K562 (cell line): ENCODE results near the gene UNKL. TPM values are rescaled to one million over a fixed set of nuclear protein-coding genes. Genes with fewer than 3 reads are reported as not detected.

Source experiments
- BMI1 ChIP-seq: fragments of 150-350 bp; IDR thresholded peaks from 2 replicates; pipeline ENCODE4 v1.6.1; 2014; ENCODE audit warnings: low read length
- CBX3 ChIP-seq, 2 experiments: IDR thresholded peaks; 1 replicate in 1 of 2; 2 replicates in 1 of 2; pipeline ENCODE4 v1.6.1; 2012; ENCODE audit warnings: inconsistent platforms in 2 of 2, low read length in 2 of 2, borderline replicate concordance in 1 of 2, control low read depth in 1 of 2
- JUND ChIP-seq, 2 experiments: IDR thresholded peaks; 2 replicates in 1 of 2; 3 replicates in 1 of 2; pipeline ENCODE4 v1.6.1; 2011; ENCODE audit warnings: borderline replicate concordance in 2 of 2, low read depth in 2 of 2, low read length in 2 of 2, improper control_type of control experiment in 1 of 2, missing biosample characterization in 1 of 2, missing genetic modification characterization in 1 of 2, missing genetic modification reagents in 1 of 2
- KHSRP ChIP-seq: fragments of 450-650 bp; IDR thresholded peaks from 2 replicates; pipeline ENCODE4 v1.6.1; 2017
- MAZ ChIP-seq, 2 experiments: fragments of 450-650 bp in 1 of 2; sonication (generic) in 1 of 2; formaldehyde crosslinking; IDR thresholded peaks in 1 of 2; conservative IDR thresholded peaks in 1 of 2; 2 replicates each; pipeline versions ENCODE4 v1.4.0 to v1.5.0; 2020; ENCODE audit warnings: mild to moderate bottlenecking in 1 of 2, missing genetic modification reagents in 1 of 2
- NFATC3 ChIP-seq: fragments of 450-650 bp; IDR thresholded peaks from 2 replicates; pipeline ENCODE4 v1.6.1; 2017; ENCODE audit warnings: mild to moderate bottlenecking
- NFE2 ChIP-seq: IDR thresholded peaks from 2 replicates; pipeline ENCODE4 v1.6.1; 2014; ENCODE audit warnings: antibody characterized with exemption, low read depth
- NR2C1 ChIP-seq, 2 experiments: fragments of 450-650 bp; IDR thresholded peaks; 2 replicates each; pipeline ENCODE4 v1.6.1; 2017; ENCODE audit warnings: mild to moderate bottlenecking in 2 of 2, antibody characterized with exemption in 1 of 2, inconsistent platforms in 1 of 2, missing compliant biosample characterization in 1 of 2, missing genetic modification characterization in 1 of 2
- POLR3A ChIP-seq: IDR thresholded peaks from 2 replicates; pipeline ENCODE4 v1.6.1; 2011; ENCODE audit warnings: borderline replicate concordance, mild to moderate bottlenecking, moderate library complexity; ENCODE audit not compliant: insufficient read length, insufficient read depth; ENCODE audit errors: extremely low read depth
- RAD21 ChIP-seq, 2 experiments: fragments of 250-450 bp in 1 of 2; fragments of 450-650 bp in 1 of 2; sonication (Bioruptor Pico) in 1 of 2; formaldehyde crosslinking in 1 of 2; IDR thresholded peaks in 1 of 2; conservative IDR thresholded peaks in 1 of 2; 2 replicates each; pipeline versions ENCODE4 v1.4.0 to v1.8.0; 2020 to 2022; ENCODE audit warnings: mild to moderate bottlenecking in 2 of 2, moderate library complexity in 1 of 2
- SMAD4 ChIP-seq: fragments of 250-450 bp; sonication (Bioruptor Pico); conservative IDR thresholded peaks from 2 replicates; pipeline ENCODE4 v1.8.0; 2021; ENCODE audit warnings: inconsistent platforms, mild to moderate bottlenecking, moderate library complexity
- TAF1 ChIP-seq: IDR thresholded peaks from 2 replicates; pipeline ENCODE4 v1.6.1; 2011; ENCODE audit warnings: mild to moderate bottlenecking, low read length, moderate library complexity; ENCODE audit not compliant: insufficient read depth, control insufficient read depth, severe bottlenecking; ENCODE audit errors: extremely low read depth
- TAF15 ChIP-seq: fragments of 200-400 bp; formaldehyde crosslinking; IDR thresholded peaks from 2 replicates; pipeline ENCODE4 v1.6.1; 2017; ENCODE audit warnings: mild to moderate bottlenecking, low read depth, low read length, moderate library complexity
- TSC22D4 ChIP-seq: fragments of 450-650 bp; IDR thresholded peaks from 2 replicates; pipeline ENCODE4 v1.6.1; 2016; ENCODE audit warnings: missing genetic modification characterization, missing biosample characterization, control low read depth
- ZC3H11A ChIP-seq: IDR thresholded peaks from 2 replicates; pipeline ENCODE4 v1.6.1; 2012; ENCODE audit warnings: low read depth, low read length, improper control_type of control experiment
- ZNF124 ChIP-seq: sonication (generic); formaldehyde crosslinking; IDR thresholded peaks from 2 replicates; pipeline ENCODE4 v1.8.1; 2022; ENCODE audit warnings: missing genetic modification reagents
- ZNF347 ChIP-seq: fragments of 450-650 bp; formaldehyde crosslinking; IDR thresholded peaks from 2 replicates; pipeline ENCODE4 v1.4.0; 2020; ENCODE audit warnings: low read depth, mild to moderate bottlenecking, moderate library complexity
- ZNF507 ChIP-seq: conservative IDR thresholded peaks from 2 replicates; pipeline ENCODE4 v1.6.1; 2017; ENCODE audit warnings: missing genetic modification characterization, missing compliant biosample characterization
- polyA plus RNA-seq, 8 experiments: library from polyadenylated mRNA; depleted of rRNA in 4 of 8; stranded (reverse) in 5 of 8; unstranded in 3 of 8; fragments of >200 nt; fragmentation: Nextera tagmentation in 2 of 8; fragmentation: Illumina TruSeq in 1 of 8; extraction: Ambion mirVana in 2 of 8; extraction: Trizol in 1 of 8; gene quantifications; 2 replicates each; pipeline versions ENCODE4 v1.2.1 to v1.2.3, GENCODE V29; 2011 to 2014; ENCODE audit warnings: inconsistent platforms in 1 of 8, missing spikeins in 1 of 8
- total RNA-seq, 7 experiments: library from RNA; depleted of rRNA in 6 of 7; stranded (reverse); fragments of >200 nt in 6 of 7; fragmentation: Illumina TruSeq in 2 of 7; extraction: Trizol in 2 of 7; gene quantifications; 2 replicates each; pipeline versions ENCODE4 v1.2.1 to v1.2.3, GENCODE V29; 2011 to 2021; ENCODE audit warnings: low replicate concordance in 1 of 7
- TF ChIP-seq, protein P1 (sequence below): fragments of 250-450 bp; sonication (Bioruptor Pico); IDR thresholded peaks from 2 replicates; pipeline ENCODE4 v1.8.0; 2022; ENCODE audit warnings: moderate library complexity, mild to moderate bottlenecking, inconsistent platforms
- TF ChIP-seq, protein P2 (sequence below): sonication (generic); formaldehyde crosslinking; IDR thresholded peaks from 2 replicates; pipeline ENCODE4 v1.8.1; 2022; ENCODE audit warnings: missing genetic modification reagents
- TF ChIP-seq, protein P3 (sequence below): sonication (generic); formaldehyde crosslinking; IDR thresholded peaks from 2 replicates; pipeline ENCODE4 v1.8.0; 2022; ENCODE audit warnings: mild to moderate bottlenecking, missing genetic modification reagents
- TF ChIP-seq, protein P4 (sequence below): fragments of 450-650 bp; IDR thresholded peaks from 2 replicates; pipeline ENCODE4 v1.6.1; 2016; ENCODE audit warnings: low read depth, mild to moderate bottlenecking, moderate library complexity
- TF ChIP-seq, protein P5 (sequence below): fragments of 250-450 bp; sonication (Bioruptor Pico); IDR thresholded peaks from 2 replicates; pipeline ENCODE4 v1.4.0; 2020; ENCODE audit warnings: borderline replicate concordance

The UNKL gene
- total and polyA plus RNA-seq, 9 of the 15 experiments (the other 6 are each of a cell fraction or from before 2014, with no cell fraction given): 0.37 to 30.2 (median 5.1) TPM

DNA sequence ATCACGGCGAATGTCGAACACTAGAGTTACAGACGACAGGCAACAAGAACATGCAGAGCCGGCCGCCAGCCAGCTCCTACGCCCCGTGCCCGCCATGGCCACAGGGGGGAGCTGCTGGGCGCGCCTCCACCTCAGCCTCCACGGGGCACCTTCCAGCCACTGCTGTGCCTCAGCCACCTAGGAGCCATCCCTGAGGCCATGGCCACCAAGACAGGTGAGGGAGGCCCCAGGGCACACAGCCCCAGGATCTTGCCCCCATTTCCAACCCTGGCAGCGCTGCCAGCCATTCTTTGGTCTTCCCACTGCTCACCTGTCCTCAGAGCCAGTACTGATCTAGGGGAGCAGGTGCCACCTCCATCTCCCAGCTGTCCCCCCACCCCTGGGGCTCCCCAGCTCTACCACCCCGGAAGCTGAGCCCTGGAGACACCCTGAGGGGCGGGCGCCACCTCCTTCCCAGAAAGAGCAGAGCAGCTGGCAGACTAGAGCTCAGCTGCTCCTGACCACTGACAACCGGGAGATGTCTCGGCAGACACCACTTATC lies 50.9 kb downstream of the UNKL start (continued):
- TF ChIP-seq ZNF347 (no peak), JUND (IDR thresholded peaks at IDR 0.05; ENCODE audit: borderline replicate concordance, low read depth, low read length) (0 out of 2 replicates have a peak, but pooled peaks have one; percentile 27), JUND (tag; IDR thresholded peaks at IDR 0.05; ENCODE audit: borderline replicate concordance, low read depth, low read length) (no peak), POLR3A (no peak), SMAD4 (CRISPR knock-in tag) (peak; percentile 31; the same call in 1 of the 2 replicates), ZNF124 (CRISPR knock-in tag) (no peak), BMI1 (no peak), ZNF507 (tag) (no peak), KHSRP (no peak), NFE2 (no peak), NR2C1 (IDR thresholded peaks at IDR 0.05) (no peak), NR2C1 (tag; IDR thresholded peaks at IDR 0.05) (no peak), TAF15 (no peak), RAD21 (CRISPR knock-in tag; conservative IDR thresholded peaks at IDR 0.05 in 1 of 2, IDR thresholded peaks at IDR 0.05 in 1 of 2) (peak; percentile 64 to 81), TAF1 (no peak), TSC22D4 (tag) (no peak), NFATC3 (no peak), CBX3 (IDR thresholded peaks at IDR 0.05; ENCODE audit: borderline replicate concordance in 1 of 2, low read length in 2 of 2) (no peak), ZC3H11A (no peak), MAZ (CRISPR knock-in tag; conservative IDR thresholded peaks at IDR 0.05 in 1 of 2, IDR thresholded peaks at IDR 0.05 in 1 of 2) (peak; percentile 29 to 71; a peak in 2 of 4 replicates)
- TF ChIP-seq, protein P1, sequence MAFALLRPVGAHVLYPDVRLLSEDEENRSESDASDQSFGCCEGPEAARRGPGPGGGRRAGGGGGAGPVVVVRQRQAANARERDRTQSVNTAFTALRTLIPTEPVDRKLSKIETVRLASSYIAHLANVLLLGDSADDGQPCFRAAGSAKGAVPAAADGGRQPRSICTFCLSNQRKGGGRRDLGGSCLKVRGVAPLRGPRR (CRISPR knock-in tag): no peak
- TF ChIP-seq, protein P2, sequence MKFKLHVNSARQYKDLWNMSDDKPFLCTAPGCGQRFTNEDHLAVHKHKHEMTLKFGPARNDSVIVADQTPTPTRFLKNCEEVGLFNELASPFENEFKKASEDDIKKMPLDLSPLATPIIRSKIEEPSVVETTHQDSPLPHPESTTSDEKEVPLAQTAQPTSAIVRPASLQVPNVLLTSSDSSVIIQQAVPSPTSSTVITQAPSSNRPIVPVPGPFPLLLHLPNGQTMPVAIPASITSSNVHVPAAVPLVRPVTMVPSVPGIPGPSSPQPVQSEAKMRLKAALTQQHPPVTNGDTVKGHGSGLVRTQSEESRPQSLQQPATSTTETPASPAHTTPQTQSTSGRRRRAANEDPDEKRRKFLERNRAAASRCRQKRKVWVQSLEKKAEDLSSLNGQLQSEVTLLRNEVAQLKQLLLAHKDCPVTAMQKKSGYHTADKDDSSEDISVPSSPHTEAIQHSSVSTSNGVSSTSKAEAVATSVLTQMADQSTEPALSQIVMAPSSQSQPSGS: no peak
- TF ChIP-seq, protein P3, sequence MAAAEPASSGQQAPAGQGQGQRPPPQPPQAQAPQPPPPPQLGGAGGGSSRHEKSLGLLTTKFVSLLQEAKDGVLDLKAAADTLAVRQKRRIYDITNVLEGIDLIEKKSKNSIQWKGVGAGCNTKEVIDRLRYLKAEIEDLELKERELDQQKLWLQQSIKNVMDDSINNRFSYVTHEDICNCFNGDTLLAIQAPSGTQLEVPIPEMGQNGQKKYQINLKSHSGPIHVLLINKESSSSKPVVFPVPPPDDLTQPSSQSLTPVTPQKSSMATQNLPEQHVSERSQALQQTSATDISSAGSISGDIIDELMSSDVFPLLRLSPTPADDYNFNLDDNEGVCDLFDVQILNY (CRISPR knock-in tag): no peak
- TF ChIP-seq, protein P4, sequence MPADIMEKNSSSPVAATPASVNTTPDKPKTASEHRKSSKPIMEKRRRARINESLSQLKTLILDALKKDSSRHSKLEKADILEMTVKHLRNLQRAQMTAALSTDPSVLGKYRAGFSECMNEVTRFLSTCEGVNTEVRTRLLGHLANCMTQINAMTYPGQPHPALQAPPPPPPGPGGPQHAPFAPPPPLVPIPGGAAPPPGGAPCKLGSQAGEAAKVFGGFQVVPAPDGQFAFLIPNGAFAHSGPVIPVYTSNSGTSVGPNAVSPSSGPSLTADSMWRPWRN: no peak
- TF ChIP-seq, protein P5, sequence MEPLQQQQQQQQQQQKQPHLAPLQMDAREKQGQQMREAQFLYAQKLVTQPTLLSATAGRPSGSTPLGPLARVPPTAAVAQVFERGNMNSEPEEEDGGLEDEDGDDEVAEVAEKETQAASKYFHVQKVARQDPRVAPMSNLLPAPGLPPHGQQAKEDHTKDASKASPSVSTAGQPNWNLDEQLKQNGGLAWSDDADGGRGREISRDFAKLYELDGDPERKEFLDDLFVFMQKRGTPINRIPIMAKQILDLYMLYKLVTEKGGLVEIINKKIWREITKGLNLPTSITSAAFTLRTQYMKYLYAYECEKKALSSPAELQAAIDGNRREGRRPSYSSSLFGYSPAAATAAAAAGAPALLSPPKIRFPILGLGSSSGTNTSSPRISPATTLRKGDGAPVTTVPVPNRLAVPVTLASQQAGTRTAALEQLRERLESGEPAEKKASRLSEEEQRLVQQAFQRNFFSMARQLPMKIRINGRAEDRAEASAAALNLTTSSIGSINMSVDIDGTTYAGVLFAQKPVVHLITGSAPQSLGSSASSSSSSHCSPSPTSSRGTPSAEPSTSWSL: no peak
